Activated CD4-positive, alpha-beta T cell treated with anti-CD3 and anti-CD28 coated beads for 36 hours (primary cell): ENCODE data around the gene ZNF492. TPM values are rescaled to one million over a fixed set of nuclear protein-coding genes. Genes with fewer than 3 reads are reported as not detected.
"Not testable (repeated sequence)": the region's sequence is repeated elsewhere in the genome, so short reads cannot be mapped to it uniquely, and the experiment has no call there.

Experiments
- ATAC-seq: fragments of 200-7000 bp; cut with Tn5 transposase; one replicate; pipeline ENCODE4 v1.10.0; 2021; ENCODE audit warnings: mild to moderate bottlenecking, moderate library complexity
- CTCF ChIA-PET: fragments of 350-600 bp; sonication (Branson Sonifier 250); formaldehyde crosslinking; loops from one replicate; lab custom pipeline; 2021; ENCODE audit warnings: antibody characterized with exemption; lab: Charles Lee
- POLR2A ChIA-PET: fragments of 350-600 bp; sonication (Branson Sonifier 250); formaldehyde crosslinking; loops from one replicate; lab custom pipeline; 2021; ENCODE audit warnings: antibody characterized with exemption, inconsistent platforms; lab: Charles Lee
- DNase-seq: peaks from one replicate; pipeline ENCODE4 v3.0.0-alpha.2; 2020
- H3K27ac Mint-ChIP-seq: one replicate; pipeline ENCODE4 v1.8.0; 2021; ENCODE audit warnings: mixed read lengths
- H3K27me3 Mint-ChIP-seq: one replicate; pipeline ENCODE4 v1.8.0; 2021; ENCODE audit warnings: mixed read lengths
- H3K36me3 Mint-ChIP-seq: one replicate; pipeline ENCODE4 v1.8.0; 2021; ENCODE audit warnings: low read depth, mixed read lengths
- H3K4me1 Mint-ChIP-seq: one replicate; pipeline ENCODE4 v1.8.0; 2021; ENCODE audit warnings: mixed read lengths
- H3K4me3 Mint-ChIP-seq: one replicate; pipeline ENCODE4 v1.8.0; 2021; ENCODE audit warnings: mild to moderate bottlenecking, moderate library complexity, mixed read lengths
- H3K9me3 Mint-ChIP-seq: one replicate; pipeline ENCODE4 v1.8.0; 2021; ENCODE audit warnings: low read depth, mixed read lengths
- intact Hi-C, 2 experiments: fragments of 100-400 bp; cut with DNase I in 1 of 2; cut with micrococcal nuclease in 1 of 2; formaldehyde crosslinking; loops; one replicate each; pipeline versions ENCODE4 v1.14.2 to v1.15.1; 2022 to 2024; cut with DNase I, micrococcal nuclease
- total RNA-seq, 2 experiments: library from RNA; stranded (reverse); gene quantifications; one replicate each; pipeline ENCODE4 v1.2.3, GENCODE V29; 2021

Gene ZNF492
- total RNA-seq, 2 experiments from 2014 or later = 3.5 to 3.6 TPM

GRCh38 chr19:22703096-22703495 is 69.0 kb downstream of the ZNF492 start:
- intact Hi-C loops, H3K36me3 Mint-ChIP-seq, POLR2A ChIA-PET, H3K27ac Mint-ChIP-seq, CTCF ChIA-PET, H3K4me1 Mint-ChIP-seq, DNase-seq, ATAC-seq, H3K4me3 Mint-ChIP-seq, H3K27me3 Mint-ChIP-seq: not testable (repeated sequence)
- peaks cover 17% of the 10 kb centered on the region for H3K9me3 Mint-ChIP-seq

DNA sequence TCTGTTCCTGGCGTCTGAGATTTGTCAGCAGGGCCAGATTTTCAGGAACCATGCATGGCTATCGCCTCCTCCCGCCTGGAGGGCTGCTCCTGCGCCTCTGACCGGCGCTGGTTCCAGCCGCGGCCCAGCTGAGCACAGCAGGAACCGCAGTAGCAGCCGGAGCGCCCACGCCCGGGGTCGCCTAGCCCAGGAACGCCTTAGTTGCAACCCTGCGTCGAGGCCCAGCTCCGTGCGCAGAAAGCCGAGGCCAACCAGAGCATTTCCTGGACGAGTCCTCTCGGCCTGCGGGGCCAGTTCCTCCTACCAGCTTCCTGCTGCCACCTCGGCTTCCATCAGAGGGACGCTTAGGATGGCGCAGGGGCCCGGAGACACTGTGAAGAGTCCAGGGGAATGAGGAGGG is 74.9 kb downstream of the ZNF492 start:
- ATAC-seq (no peak), DNase-seq (no peak)
- no peaks in the 10 kb centered on the region for H3K27me3 Mint-ChIP-seq
- H3K4me1 Mint-ChIP-seq = no peaks in the 10 kb centered on the region
- POLR2A ChIA-PET = no interaction called here
- peaks cover 9% of the 10 kb centered on the region for H3K9me3 Mint-ChIP-seq
- CTCF ChIA-PET = no interaction called here
- intact Hi-C loops = no loop called here
- H3K36me3 Mint-ChIP-seq = no peaks in the 10 kb centered on the region
- no peak overlapping the region for H3K4me3 Mint-ChIP-seq
- no peak overlapping the region for H3K27ac Mint-ChIP-seq

Other genes with a start within 250 kb of the ZNF492 start
- gene ZNF98, start 212.0 kb upstream of the ZNF492 start, total RNA-seq = not detected
- gene ZNF99, start 149.8 kb downstream of the ZNF492 start, total RNA-seq = not detected
- gene ZNF723, start 198.0 kb downstream of the ZNF492 start, total RNA-seq = not detected